Measurements from ENCODE around the gene MEGF6. TPM values are rescaled to one million over a fixed set of nuclear protein-coding genes. Genes with fewer than 3 reads are reported as not detected.

Gene MEGF6
- total RNA-seq, 2 experiments from 2014 or later, result 5.8 to 5.9 TPM

DNA sequence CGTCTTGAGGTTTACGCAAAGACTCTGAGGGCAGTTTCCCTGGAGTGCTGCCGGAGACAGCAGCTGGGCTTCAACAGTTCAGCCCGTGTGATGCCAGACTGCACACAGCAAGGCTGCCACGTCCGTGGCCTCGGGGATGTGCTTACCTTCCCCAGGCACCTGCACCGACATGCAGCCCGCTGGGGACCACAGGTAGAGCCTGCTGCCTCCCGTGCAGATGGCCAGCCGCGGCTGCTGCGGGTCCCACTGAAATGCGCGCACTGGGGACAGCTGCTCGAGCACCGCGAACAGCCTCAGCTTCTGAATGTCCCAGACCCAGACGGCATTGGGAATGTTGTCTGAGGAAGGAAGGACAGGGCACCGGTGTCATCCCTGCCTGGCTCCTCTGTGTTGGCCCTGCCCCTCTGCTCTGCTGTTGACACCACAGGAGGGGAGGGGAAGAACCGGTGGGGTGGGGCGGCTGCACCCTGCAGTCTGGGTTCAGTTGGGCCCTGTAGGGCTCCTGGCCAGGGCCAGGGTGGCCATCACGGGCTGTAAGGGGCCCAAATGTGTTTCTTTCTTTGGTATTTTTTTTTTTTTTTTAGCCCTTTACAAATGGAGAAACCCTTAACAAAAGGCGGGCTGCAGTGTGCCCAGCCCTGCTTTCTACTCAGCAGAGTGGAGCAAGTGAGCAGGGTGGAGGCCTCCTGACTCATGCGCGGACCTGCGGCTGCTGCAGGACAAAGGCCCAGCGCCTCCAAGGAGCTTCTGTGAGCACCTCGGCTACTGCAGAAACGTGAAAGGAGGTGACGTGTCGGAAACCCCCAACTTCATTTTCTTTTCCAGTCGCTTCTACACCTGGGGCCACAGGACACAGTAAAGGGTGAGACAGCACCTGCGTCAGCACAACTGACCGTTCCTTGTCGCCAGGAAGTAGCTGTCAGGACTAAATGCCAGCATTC lies 20.3 kb upstream of the MEGF6 start:
- H3K36me3 Mint-ChIP-seq (ENCODE audit: low read depth), result peaks cover 9% of the 10 kb centered on the region
- no peaks in the 10 kb centered on the region for H3K4me1 Mint-ChIP-seq (ENCODE audit: low read depth)
- H3K4me3 Mint-ChIP-seq, result no peak overlapping the region
- no peaks in the 10 kb centered on the region for H3K9me3 Mint-ChIP-seq
- H3K27me3 Mint-ChIP-seq (ENCODE audit: low read depth), result no peaks in the 10 kb centered on the region
- CTCF ChIA-PET, result interaction anchor here (0.8 kb wide), 1 partner anchor 10 kb away, joined by 3 read pairs; no protein-coding TSS in a partner anchor
- no peak overlapping the region for H3K27ac Mint-ChIP-seq
- no peak for DNase-seq
- intact Hi-C loops (cut with micrococcal nuclease), result no loop called here

DNA sequence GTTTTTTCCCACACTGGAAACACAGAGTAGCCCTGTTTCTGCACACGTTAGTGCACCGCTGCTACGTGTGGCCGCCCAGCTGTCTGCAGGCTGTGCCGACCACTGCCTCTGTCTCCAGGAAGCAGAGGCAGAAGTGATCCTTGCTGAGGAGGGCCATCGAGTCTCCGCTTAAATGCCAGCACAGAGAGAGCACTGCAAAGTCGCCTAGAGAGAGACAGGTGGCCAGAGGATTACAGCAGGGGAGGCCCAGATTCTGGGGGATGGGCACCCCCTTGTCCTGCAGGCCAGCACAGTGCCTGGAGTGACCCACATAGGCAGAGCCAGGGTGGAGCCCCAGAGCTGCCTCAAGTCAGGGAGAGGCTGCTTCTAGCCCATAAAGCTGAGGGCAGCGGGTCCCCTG lies 19.6 kb upstream of the MEGF6 start:
- intact Hi-C loops (cut with micrococcal nuclease), result no loop called here
- H3K4me3 Mint-ChIP-seq, result no peak overlapping the region
- H3K27ac Mint-ChIP-seq, result no peak overlapping the region
- peaks cover 5% of the 10 kb centered on the region for H3K36me3 Mint-ChIP-seq (ENCODE audit: low read depth)
- peaks cover 3% of the 10 kb centered on the region for H3K4me1 Mint-ChIP-seq (ENCODE audit: low read depth)
- H3K9me3 Mint-ChIP-seq, result no peaks in the 10 kb centered on the region
- H3K27me3 Mint-ChIP-seq (ENCODE audit: low read depth), result no peaks in the 10 kb centered on the region
- DNase-seq, result no peak
- CTCF ChIA-PET, result no interaction called here

- DNase-seq, result no peak
- CTCF ChIA-PET, result no interaction called here
- intact Hi-C loops (cut with micrococcal nuclease), result no loop called here
- Mint-ChIP-seq H3K4me3 (no peak overlapping the region), H3K9me3 (no peaks in the 10 kb centered on the region), H3K4me1 (ENCODE audit: low read depth) (peaks cover 6% of the 10 kb centered on the region), H3K27me3 (ENCODE audit: low read depth) (no peaks in the 10 kb centered on the region), H3K27ac (no peak overlapping the region), H3K36me3 (ENCODE audit: low read depth) (peaks cover 5% of the 10 kb centered on the region)
Measured at GRCh38 chr1:3630161-3630611, 18.9 kb upstream of the MEGF6 start.

- Mint-ChIP-seq H3K9me3 (no peaks in the 10 kb centered on the region), H3K27ac (no peak overlapping the region), H3K4me3 (no peak overlapping the region)
Measured at GRCh38 chr1:3629561-3630160, 18.4 kb upstream of the MEGF6 start.

GRCh38 chr1:3628445-3628844 lies 17.1 kb upstream of the MEGF6 start:
- peaks cover 1% of the 10 kb centered on the region for H3K36me3 Mint-ChIP-seq (ENCODE audit: low read depth)
- peaks cover 18% of the 10 kb centered on the region for H3K4me1 Mint-ChIP-seq (ENCODE audit: low read depth)
- CTCF ChIA-PET, result interaction anchor here (1.1 to 1.6 kb wide), 2 partner anchors 9 to 64 kb away, joined by 4 to 7 read pairs; no protein-coding TSS in a partner anchor
- H3K9me3 Mint-ChIP-seq, result no peaks in the 10 kb centered on the region
- no peak for DNase-seq
- intact Hi-C loops (cut with micrococcal nuclease), result no loop called here
- no peak overlapping the region for H3K27ac Mint-ChIP-seq
- H3K4me3 Mint-ChIP-seq, result no peak overlapping the region
- H3K27me3 Mint-ChIP-seq (ENCODE audit: low read depth), result no peaks in the 10 kb centered on the region

More at GRCh38 chr1:3629561-3630160, 18.4 kb upstream of the MEGF6 start:
- Mint-ChIP-seq H3K4me1 (ENCODE audit: low read depth) (peaks cover 7% of the 10 kb centered on the region), H3K36me3 (ENCODE audit: low read depth) (peaks cover 4% of the 10 kb centered on the region), H3K27me3 (ENCODE audit: low read depth) (no peaks in the 10 kb centered on the region)
- intact Hi-C loops (cut with micrococcal nuclease), result no loop called here
- DNase-seq, result no peak
- CTCF ChIA-PET, result interaction anchor here (0.8 kb wide), 1 partner anchor 177 kb away, joined by 3 read pairs; no protein-coding TSS in a partner anchor

- intact Hi-C loops (cut with micrococcal nuclease), result no loop called here
- no peaks in the 10 kb centered on the region for H3K9me3 Mint-ChIP-seq
- no peak for DNase-seq
- H3K4me1 Mint-ChIP-seq (ENCODE audit: low read depth), result peaks cover 25% of the 10 kb centered on the region
- H3K4me3 Mint-ChIP-seq, result no peak overlapping the region
- peaks cover under 1% of the 10 kb centered on the region for H3K36me3 Mint-ChIP-seq (ENCODE audit: low read depth)
- no peaks in the 10 kb centered on the region for H3K27me3 Mint-ChIP-seq (ENCODE audit: low read depth)
- H3K27ac Mint-ChIP-seq, result no peak overlapping the region
- CTCF ChIA-PET, result interaction anchor here (1.1 to 1.6 kb wide), 2 partner anchors 8 to 63 kb away, joined by 4 to 7 read pairs; no protein-coding TSS in a partner anchor
Measured at GRCh38 chr1:3627515-3628253, 16.4 kb upstream of the MEGF6 start.

- intact Hi-C loops (cut with micrococcal nuclease), result no loop called here
- Mint-ChIP-seq H3K27ac (no peak overlapping the region), H3K27me3 (ENCODE audit: low read depth) (no peaks in the 10 kb centered on the region), H3K4me1 (ENCODE audit: low read depth) (peaks cover 25% of the 10 kb centered on the region), H3K36me3 (ENCODE audit: low read depth) (no peaks in the 10 kb centered on the region), H3K9me3 (no peaks in the 10 kb centered on the region), H3K4me3 (peak overlapping the region; percentile 90)
- no peak for DNase-seq
- CTCF ChIA-PET, result interaction anchor here (0.6 to 1.0 kb wide), 3 partner anchors 10 to 265 kb away, joined by 3 to 4 read pairs (median 3); no protein-coding TSS in a partner anchor
Measured at GRCh38 chr1:3626025-3626424, 14.7 kb upstream of the MEGF6 start.

GRCh38 chr1:3625151-3625907 lies 14.0 kb upstream of the MEGF6 start:
- Mint-ChIP-seq H3K27me3 (ENCODE audit: low read depth) (no peaks in the 10 kb centered on the region), H3K4me3 (peak overlapping the region; percentile 90), H3K36me3 (ENCODE audit: low read depth) (no peaks in the 10 kb centered on the region), H3K4me1 (ENCODE audit: low read depth) (peaks cover 28% of the 10 kb centered on the region), H3K27ac (no peak overlapping the region), H3K9me3 (no peaks in the 10 kb centered on the region)
- CTCF ChIA-PET, result interaction anchor here (1.0 kb wide), 1 partner anchor 79 kb away, joined by 3 read pairs; no protein-coding TSS in a partner anchor
- intact Hi-C loops (cut with micrococcal nuclease), result no loop called here
- DNase-seq, result no peak

DNA sequence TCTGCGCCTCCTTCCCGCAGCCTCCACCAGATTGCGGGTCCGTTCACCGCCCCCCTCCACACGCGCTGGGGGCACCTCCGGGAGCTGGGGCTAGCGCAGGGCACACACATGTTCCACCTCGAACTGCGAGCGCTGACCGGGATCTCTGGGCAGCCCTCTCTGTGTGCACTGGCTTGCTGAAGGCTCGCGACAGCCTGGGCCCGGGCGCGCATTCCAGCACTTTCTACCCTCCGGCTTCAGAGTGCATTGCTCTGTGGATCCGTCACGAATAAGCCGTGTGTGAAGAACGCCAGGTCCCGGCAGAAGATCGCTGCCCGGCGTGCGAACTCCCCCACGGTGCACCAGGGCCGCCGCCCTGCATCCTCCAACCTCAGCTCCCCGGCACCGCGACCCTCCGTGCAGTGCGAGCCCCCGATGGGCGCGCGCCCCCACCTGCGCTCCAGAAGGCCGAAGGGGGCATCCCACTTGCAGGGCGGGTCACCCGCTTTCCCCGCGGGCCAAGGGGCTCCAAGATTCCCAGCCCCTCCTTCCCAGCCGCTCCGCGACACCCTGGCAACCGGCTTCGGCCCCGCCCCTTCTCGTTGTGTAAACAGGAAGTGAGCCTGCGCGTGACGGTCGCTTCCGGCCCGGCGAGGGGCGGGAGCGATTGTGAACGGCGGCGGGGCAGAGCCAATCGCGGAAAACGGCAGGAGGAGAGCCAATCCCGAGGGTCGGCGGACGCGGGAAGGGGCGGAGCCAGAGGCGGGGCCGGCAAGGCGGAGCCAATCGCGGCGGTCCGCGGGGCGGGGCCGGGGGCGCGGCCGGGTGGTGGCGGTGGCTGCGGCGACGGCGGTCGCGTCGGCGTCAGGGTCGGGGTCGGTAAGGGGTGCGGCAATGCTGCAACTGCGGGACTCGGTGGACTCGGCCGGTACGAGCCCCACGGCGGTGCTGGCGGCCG lies 13.2 kb upstream of the MEGF6 start, which contains the start of gene TPRG1L:
TSS of gene TPRG1L (plus strand) at position 816 of the 937 bp plus-strand sequence. CDS start at position 874, 58 bp downstream.
- intact Hi-C loops (cut with micrococcal nuclease), result loop anchor here (1.0 kb wide), 1 partner anchor 26 kb away; the partner anchor contains the start of gene WRAP73
- Mint-ChIP-seq H3K9me3 (no peaks in the 10 kb centered on the region), H3K4me1 (ENCODE audit: low read depth) (peaks cover 28% of the 10 kb centered on the region), H3K36me3 (ENCODE audit: low read depth) (no peaks in the 10 kb centered on the region), H3K27me3 (ENCODE audit: low read depth) (no peaks in the 10 kb centered on the region), H3K27ac (peak within 1 kb of the TSS; percentile 66), H3K4me3 (peak within 1 kb of the TSS; percentile 90)
- DNase-seq, result peak; percentile 98
- CTCF ChIA-PET, result no interaction called here

- peaks cover 31% of the 10 kb centered on the region for H3K4me1 Mint-ChIP-seq (ENCODE audit: low read depth)
- H3K36me3 Mint-ChIP-seq (ENCODE audit: low read depth), result no peaks in the 10 kb centered on the region
- intact Hi-C loops (cut with micrococcal nuclease), result loop anchor here (1.0 kb wide), 1 partner anchor 27 kb away; the partner anchor contains the start of gene WRAP73
- peak overlapping the region; percentile 90 for H3K4me3 Mint-ChIP-seq
- CTCF ChIA-PET, result interaction anchor here (1.3 kb wide), 1 partner anchor 133 kb away, joined by 7 read pairs; no protein-coding TSS in a partner anchor
- H3K9me3 Mint-ChIP-seq, result no peaks in the 10 kb centered on the region
- no peak for DNase-seq
- no peaks in the 10 kb centered on the region for H3K27me3 Mint-ChIP-seq (ENCODE audit: low read depth)
- peak overlapping the region; percentile 53 for H3K27ac Mint-ChIP-seq
Measured at GRCh38 chr1:3623441-3624199, 12.3 kb upstream of the MEGF6 start.
